Hepatocyte (in vitro differentiated cells): ENCODE results near the gene PHF20. TPM values are rescaled to one million over a fixed set of nuclear protein-coding genes. Genes with fewer than 3 reads are reported as not detected.
A peak's percentile ranks its signal among the peaks of the same experiment; 100 is the strongest.

ENCODE experiments used
- DNase-seq: peaks from one replicate; pipeline ENCODE4 v3.0.0-alpha.2; 2016; ENCODE audit warnings: low spot score
- H2AFZ ChIP-seq: fragments of 200-600 bp; sonication (generic); 2 replicates; pipeline ENCODE4 v1.6.0; 2016; ENCODE audit warnings: antibody characterized with exemption, mild to moderate bottlenecking
- H3K27ac ChIP-seq: fragments of 200-600 bp; sonication (generic); 2 replicates; pipeline ENCODE4 v1.5.1; 2016; ENCODE audit warnings: mild to moderate bottlenecking
- H3K27me3 ChIP-seq: fragments of 200-600 bp; sonication (generic); 2 replicates; pipeline ENCODE4 v1.6.1; 2016
- H3K36me3 ChIP-seq: fragments of 200-600 bp; sonication (generic); replicated peaks from 2 replicates; pipeline ENCODE4 v1.5.1; 2016; ENCODE audit warnings: low read depth; ENCODE audit not compliant: insufficient read depth
- H3K4me1 ChIP-seq: fragments of 200-600 bp; sonication (generic); 2 replicates; pipeline ENCODE4 v1.5.1; 2016; ENCODE audit warnings: mild to moderate bottlenecking, moderate library complexity; ENCODE audit not compliant: insufficient read depth
- H3K4me2 ChIP-seq: fragments of 200-600 bp; sonication (generic); 2 replicates; pipeline ENCODE4 v1.6.0; 2016
- H3K4me3 ChIP-seq: fragments of 200-600 bp; sonication (generic); 2 replicates; pipeline ENCODE4 v1.5.1; 2016; ENCODE audit warnings: mild to moderate bottlenecking
- H3K79me2 ChIP-seq: fragments of 200-600 bp; sonication (generic); 2 replicates; pipeline ENCODE4 v1.6.0; 2017; ENCODE audit warnings: mild to moderate bottlenecking
- H3K9me2 ChIP-seq: fragments of 200-600 bp; sonication (generic); replicated peaks from 2 replicates; pipeline ENCODE4 v1.6.0; 2017; ENCODE audit warnings: mild to moderate bottlenecking; ENCODE audit not compliant: insufficient read depth
- H3K9me3 ChIP-seq: fragments of 200-600 bp; sonication (generic); 2 replicates; pipeline ENCODE4 v1.5.1; 2016; ENCODE audit warnings: low read depth, mild to moderate bottlenecking
- H4K20me1 ChIP-seq: fragments of 200-600 bp; sonication (generic); 2 replicates; pipeline ENCODE4 v1.6.0; 2016; ENCODE audit warnings: mild to moderate bottlenecking; ENCODE audit not compliant: insufficient read depth, poor library complexity, severe bottlenecking
- EZH2 ChIP-seq: fragments of 200-600 bp; sonication (generic); IDR thresholded peaks from 2 replicates; pipeline ENCODE4 v1.6.1; 2016; ENCODE audit warnings: antibody characterized with exemption, mild to moderate bottlenecking, borderline replicate concordance
- EZH2phosphoT487 ChIP-seq: fragments of 200-600 bp; sonication (generic); IDR thresholded peaks from one replicate; pipeline ENCODE4 v1.6.1; 2018; ENCODE audit warnings: antibody characterized with exemption, mild to moderate bottlenecking, low read depth, moderate library complexity; ENCODE audit not compliant: unreplicated experiment, severe bottlenecking
- WGBS: methylation state at CpG from one replicate; pipeline ENCODE4 v1.1.6; 2016; ENCODE audit warnings: low lambda C conversion rate; ENCODE audit errors: missing lambda C conversion rate; 5-methylcytosine and 5-hydroxymethylcytosine counted together
- polyA plus RNA-seq: library from polyadenylated mRNA; unstranded; fragments of >200 nt; fragmentation: Nextera tagmentation; extraction: Ambion mirVana; gene quantifications from 2 replicates; pipeline ENCODE4 v1.2.1, GENCODE V29; 2016
- total RNA-seq: library from RNA; depleted of rRNA; stranded (reverse); fragments of >200 nt; gene quantifications from 2 replicates; pipeline ENCODE4 v1.2.3, GENCODE V29; 2014
- TF ChIP-seq, protein P1 (sequence below): fragments of 200-600 bp; sonication (generic); IDR thresholded peaks from 2 replicates; pipeline ENCODE4 v1.5.1; 2016; ENCODE audit warnings: antibody characterized with exemption, mild to moderate bottlenecking; ENCODE audit not compliant: poor library complexity

PHF20 gene
- total and polyA plus RNA-seq, 2 experiments from 2014 or later, result 24.0 to 24.2 TPM

DNA sequence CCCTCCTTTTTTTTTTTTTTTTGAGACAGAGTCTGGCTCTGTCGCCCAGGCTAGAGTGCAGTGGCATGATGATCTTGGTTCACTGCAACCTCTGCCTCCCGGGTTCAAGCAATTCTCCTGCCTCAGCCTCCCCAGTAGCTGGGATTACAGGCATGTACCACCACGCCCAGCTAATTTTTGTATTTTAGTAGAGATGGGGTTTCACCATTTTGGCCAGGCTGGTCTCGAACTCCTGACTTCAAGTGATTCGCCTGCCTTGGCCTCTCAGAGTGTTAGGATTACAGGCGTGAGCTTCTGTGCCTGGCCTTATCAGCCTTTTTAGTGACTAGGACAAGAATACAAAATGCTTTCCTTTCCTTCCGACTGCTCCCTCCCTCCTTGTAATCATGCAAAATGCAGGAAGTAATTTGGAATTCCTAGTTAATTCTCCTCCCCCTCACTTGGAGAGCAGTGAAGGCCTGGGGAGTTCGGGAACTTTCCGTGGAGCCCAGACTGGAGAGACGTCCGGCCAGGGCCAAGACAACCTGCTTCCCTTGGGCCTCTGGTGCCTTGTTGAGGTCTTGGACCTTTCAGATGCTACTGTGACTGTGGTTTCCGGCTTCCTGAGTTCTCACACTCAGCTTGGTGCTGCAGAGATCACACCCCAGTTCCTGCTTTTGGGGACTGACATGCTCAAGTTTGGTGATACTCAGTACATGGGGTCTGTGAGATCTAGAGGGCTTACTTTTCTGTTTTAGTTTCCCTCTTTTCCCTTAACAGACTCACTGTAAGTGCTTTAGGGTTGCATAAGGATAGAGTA, 3.9 kb upstream of the PHF20 start:
- DNase-seq, result no peak
- Histone ChIP-seq H3K9me2 (no peaks in the 10 kb centered on the region), H3K9me3 (no peaks in the 10 kb centered on the region), H2AFZ (no peak overlapping the region), H3K27me3 (no peaks in the 10 kb centered on the region), H3K36me3 (no peaks in the 10 kb centered on the region), H3K4me3 (no peak overlapping the region), H3K4me2 (no peak overlapping the region), H3K4me1 (peaks cover 12% of the 10 kb centered on the region), H3K79me2 (peaks cover 6% of the 10 kb centered on the region), H4K20me1 (no peaks in the 10 kb centered on the region), H3K27ac (no peak overlapping the region)
- 78% methylated on average over 11 of the region's 12 CpGs for WGBS
- no peak for TF ChIP-seq EZH2phosphoT487
- TF ChIP-seq EZH2, result no peak
- TF ChIP-seq, protein P1, sequence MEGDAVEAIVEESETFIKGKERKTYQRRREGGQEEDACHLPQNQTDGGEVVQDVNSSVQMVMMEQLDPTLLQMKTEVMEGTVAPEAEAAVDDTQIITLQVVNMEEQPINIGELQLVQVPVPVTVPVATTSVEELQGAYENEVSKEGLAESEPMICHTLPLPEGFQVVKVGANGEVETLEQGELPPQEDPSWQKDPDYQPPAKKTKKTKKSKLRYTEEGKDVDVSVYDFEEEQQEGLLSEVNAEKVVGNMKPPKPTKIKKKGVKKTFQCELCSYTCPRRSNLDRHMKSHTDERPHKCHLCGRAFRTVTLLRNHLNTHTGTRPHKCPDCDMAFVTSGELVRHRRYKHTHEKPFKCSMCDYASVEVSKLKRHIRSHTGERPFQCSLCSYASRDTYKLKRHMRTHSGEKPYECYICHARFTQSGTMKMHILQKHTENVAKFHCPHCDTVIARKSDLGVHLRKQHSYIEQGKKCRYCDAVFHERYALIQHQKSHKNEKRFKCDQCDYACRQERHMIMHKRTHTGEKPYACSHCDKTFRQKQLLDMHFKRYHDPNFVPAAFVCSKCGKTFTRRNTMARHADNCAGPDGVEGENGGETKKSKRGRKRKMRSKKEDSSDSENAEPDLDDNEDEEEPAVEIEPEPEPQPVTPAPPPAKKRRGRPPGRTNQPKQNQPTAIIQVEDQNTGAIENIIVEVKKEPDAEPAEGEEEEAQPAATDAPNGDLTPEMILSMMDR, result no peak

GRCh38 chr20:35768731-35769664, 2.8 kb upstream of the PHF20 start:
- H3K27ac ChIP-seq, result peak overlapping the region; percentile 77
- H3K27me3 ChIP-seq, result no peaks in the 10 kb centered on the region
- H3K4me2 ChIP-seq, result peak overlapping the region; percentile 41
- H3K9me3 ChIP-seq, result no peaks in the 10 kb centered on the region
- H4K20me1 ChIP-seq, result no peaks in the 10 kb centered on the region
- WGBS, result 63% methylated on average over 5 of the region's 5 CpGs
- H3K9me2 ChIP-seq, result no peaks in the 10 kb centered on the region
- peak overlapping the region; percentile 9 for H2AFZ ChIP-seq
- no peak overlapping the region for H3K4me3 ChIP-seq
- no peaks in the 10 kb centered on the region for H3K36me3 ChIP-seq
- peaks cover 12% of the 10 kb centered on the region for H3K79me2 ChIP-seq
- TF ChIP-seq EZH2 (no peak), EZH2phosphoT487 (no peak)
- TF ChIP-seq, protein P1, result no peak
- peaks cover 21% of the 10 kb centered on the region for H3K4me1 ChIP-seq
- DNase-seq, result peak; percentile 85

DNA sequence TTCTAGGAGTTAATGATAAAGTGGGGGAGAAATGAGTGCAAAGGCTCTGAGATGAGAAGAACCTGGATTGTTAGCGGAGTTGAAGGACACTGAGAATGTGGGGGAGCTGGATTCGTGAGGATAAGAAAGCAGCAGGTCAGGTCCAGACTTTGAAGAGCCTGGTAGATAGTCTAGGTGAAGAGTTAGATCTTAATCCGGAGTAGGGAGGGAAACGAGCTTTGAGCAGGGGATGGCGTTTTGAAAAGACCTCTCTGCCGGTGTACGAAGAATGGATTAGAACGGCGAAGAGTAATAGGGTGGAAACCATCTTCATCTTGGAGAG, 487 bp upstream of the PHF20 start:
- H4K20me1 ChIP-seq, result peaks cover 19% of the 10 kb centered on the region
- no peaks in the 10 kb centered on the region for H3K36me3 ChIP-seq
- H3K27me3 ChIP-seq, result no peaks in the 10 kb centered on the region
- H3K9me2 ChIP-seq, result no peaks in the 10 kb centered on the region
- H3K27ac ChIP-seq, result peak overlapping the region; percentile 67
- peak overlapping the region; percentile 78 for H2AFZ ChIP-seq
- peaks cover 35% of the 10 kb centered on the region for H3K79me2 ChIP-seq
- TF ChIP-seq, protein P1, result no peak
- TF ChIP-seq EZH2phosphoT487 (no peak), EZH2 (no peak)
- peaks cover 21% of the 10 kb centered on the region for H3K4me1 ChIP-seq
- WGBS, result 81% methylated on average over 9 of the region's 9 CpGs
- no peak overlapping the region for H3K4me3 ChIP-seq
- no peaks in the 10 kb centered on the region for H3K9me3 ChIP-seq
- H3K4me2 ChIP-seq, result peak overlapping the region; percentile 68
- no peak for DNase-seq
